ENCODE results near the gene CTDSPL2. TPM values are rescaled to one million over a fixed set of nuclear protein-coding genes. Genes with fewer than 3 reads are reported as not detected.
"Not testable (repeated sequence)": the region's sequence is repeated elsewhere in the genome, so short reads cannot be mapped to it uniquely, and the experiment has no call there.

The CTDSPL2 gene
- total RNA-seq, 4 donors from 2014 or later = 39.4 to 52.8 (median 43.2) TPM

- ATAC-seq (ENCODE audit: low FRiP score) = no peak
- no peak for DNase-seq (ENCODE audit: low spot score)
- no peak for TF ChIP-seq CTCF (IDR thresholded peaks at IDR 0.05)
Measured at GRCh38 chr15:44501768-44502366, 74.4 kb downstream of the CTDSPL2 start.

- no peak for ATAC-seq (ENCODE audit: low FRiP score)
- TF ChIP-seq CTCF (IDR thresholded peaks at IDR 0.05) = no peak
- DNase-seq (ENCODE audit: low spot score) = no peak
Measured at GRCh38 chr15:44516436-44516835, 89.0 kb downstream of the CTDSPL2 start.

GRCh38 chr15:44519537-44519936 is 92.1 kb downstream of the CTDSPL2 start:
- TF ChIP-seq CTCF (IDR thresholded peaks at IDR 0.05) = no peak
- no peak for ATAC-seq (ENCODE audit: low FRiP score)
- DNase-seq (ENCODE audit: low spot score) = no peak

- no peak for ATAC-seq (ENCODE audit: low FRiP score)
- no peak for DNase-seq (ENCODE audit: low spot score)
- TF ChIP-seq CTCF (IDR thresholded peaks at IDR 0.05) = no peak
Measured at GRCh38 chr15:44525018-44525417, 97.6 kb downstream of the CTDSPL2 start.

- no peak for TF ChIP-seq CTCF (IDR thresholded peaks at IDR 0.05)
- no peak for ATAC-seq (ENCODE audit: low FRiP score)
- DNase-seq (ENCODE audit: low spot score) = no peak
Measured at GRCh38 chr15:44527241-44527640, 99.8 kb downstream of the CTDSPL2 start.

GRCh38 chr15:44529864-44530604 is 102.6 kb downstream of the CTDSPL2 start:
- ATAC-seq (ENCODE audit: low FRiP score) = no peak
- no peak for DNase-seq (ENCODE audit: low spot score)
- no peak for TF ChIP-seq CTCF (IDR thresholded peaks at IDR 0.05)

GRCh38 chr15:44530653-44531052 is 103.2 kb downstream of the CTDSPL2 start:
- ATAC-seq (ENCODE audit: low FRiP score) (no peak), DNase-seq (ENCODE audit: low spot score) (no peak)
- no peak for TF ChIP-seq CTCF (IDR thresholded peaks at IDR 0.05)

GRCh38 chr15:44532275-44532674 is 104.8 kb downstream of the CTDSPL2 start:
- not testable (repeated sequence) for ATAC-seq (ENCODE audit: low FRiP score); DNase-seq (ENCODE audit: low spot score)
